ENCODE results near the gene ENG.
A peak's percentile ranks its signal among the peaks of the same experiment; 100 is the strongest.

Gene ENG

GRCh38 chr9:127854184-127854806 is at the start of gene ENG:
Gene ENG, minus strand, starts transcription at chr9:127854658. Its CDS starts 303 bp downstream, at chr9:127854355.
- H3K4me3 ChIP-seq (ENCODE audit: low read length, poor library complexity, severe bottlenecking): no peak within 1 kb of the TSS
- H3K9ac ChIP-seq (ENCODE audit: low read depth, low read length, poor library complexity, severe bottlenecking): no peak within 1 kb of the TSS
- no peak within 1 kb of the TSS for H3K4me2 ChIP-seq (ENCODE audit: low read depth, low read length, poor library complexity, severe bottlenecking)
- no peaks in the 10 kb centered on the region; the same call in 1 of the 2 replicates for H3K9me3 ChIP-seq (ENCODE audit: insufficient read depth, low read depth, low read length)
- H4K20me1 ChIP-seq (ENCODE audit: insufficient read depth, low read length, poor library complexity, severe bottlenecking): no peaks in the 10 kb centered on the region
- no peaks in the 10 kb centered on the region for H3K27me3 ChIP-seq (ENCODE audit: insufficient read depth, low read length, poor library complexity, severe bottlenecking)
- no peaks in the 10 kb centered on the region for H3K79me2 ChIP-seq (ENCODE audit: insufficient read depth, low read length)
- H3K36me3 ChIP-seq (ENCODE audit: insufficient read depth, low read length): no peaks in the 10 kb centered on the region
- H3K4me1 ChIP-seq (ENCODE audit: insufficient read depth, low read length, poor library complexity, severe bottlenecking): peaks cover 36% of the 10 kb centered on the region
- H3K9me2 ChIP-seq (replicated peaks; ENCODE audit: low read depth, low read length): no peaks in the 10 kb centered on the region
- no peak within 1 kb of the TSS for H2AFZ ChIP-seq (ENCODE audit: low read length)
- TF ChIP-seq CTCF (conservative IDR thresholded peaks at IDR 0.05; ENCODE audit: low read length) (no peak), EZH2phosphoT487 (IDR thresholded peaks at IDR 0.05; ENCODE audit: borderline replicate concordance) (no peak)
- no peaks in the 10 kb centered on the region for H3F3A ChIP-seq (ENCODE audit: low read depth)

GRCh38 chr9:127903557-127904475 is 49.4 kb upstream of the ENG start:
- peak overlapping the region; percentile 69 for H3K9ac ChIP-seq (ENCODE audit: low read depth, low read length, poor library complexity, severe bottlenecking)
- no peak for TF ChIP-seq EZH2phosphoT487 (IDR thresholded peaks at IDR 0.05; ENCODE audit: borderline replicate concordance)
- TF ChIP-seq CTCF (conservative IDR thresholded peaks at IDR 0.05; ENCODE audit: low read length): no peak
- H3K4me2 ChIP-seq (ENCODE audit: low read depth, low read length, poor library complexity, severe bottlenecking): peak overlapping the region; percentile 78
- no peaks in the 10 kb centered on the region for H3K9me2 ChIP-seq (replicated peaks; ENCODE audit: low read depth, low read length)
- H3K27me3 ChIP-seq (ENCODE audit: insufficient read depth, low read length, poor library complexity, severe bottlenecking): no peaks in the 10 kb centered on the region
- H3K36me3 ChIP-seq (ENCODE audit: insufficient read depth, low read length): no peaks in the 10 kb centered on the region
- H3K4me3 ChIP-seq (ENCODE audit: low read length, poor library complexity, severe bottlenecking): peak overlapping the region; percentile 63
- no peaks in the 10 kb centered on the region for H3K9me3 ChIP-seq (ENCODE audit: insufficient read depth, low read depth, low read length)
- H3K4me1 ChIP-seq (ENCODE audit: insufficient read depth, low read length, poor library complexity, severe bottlenecking): peaks cover 49% of the 10 kb centered on the region
- peaks cover 7% of the 10 kb centered on the region for H3F3A ChIP-seq (ENCODE audit: low read depth)
- H2AFZ ChIP-seq (ENCODE audit: low read length): peak overlapping the region; percentile 52; the same call in 1 of the 2 replicates
- peaks cover 2% of the 10 kb centered on the region for H4K20me1 ChIP-seq (ENCODE audit: insufficient read depth, low read length, poor library complexity, severe bottlenecking)
- peaks cover 4% of the 10 kb centered on the region; the same call in 1 of the 2 replicates for H3K79me2 ChIP-seq (ENCODE audit: insufficient read depth, low read length)

GRCh38 chr9:127899128-127899943 is 44.9 kb upstream of the ENG start, which contains the start of gene ST6GALNAC6:
Gene ST6GALNAC6, minus strand, starts transcription at chr9:127899603. Its CDS starts 1,622 bp downstream, at chr9:127897981.
- Histone ChIP-seq H4K20me1 (ENCODE audit: insufficient read depth, low read length, poor library complexity, severe bottlenecking) (peaks cover 14% of the 10 kb centered on the region), H3K9ac (ENCODE audit: low read depth, low read length, poor library complexity, severe bottlenecking) (peak within 1 kb of the TSS; percentile 81), H3K36me3 (ENCODE audit: insufficient read depth, low read length) (peaks cover 18% of the 10 kb centered on the region; the same call in 1 of the 2 replicates), H3K27me3 (ENCODE audit: insufficient read depth, low read length, poor library complexity, severe bottlenecking) (no peaks in the 10 kb centered on the region), H3K4me2 (ENCODE audit: low read depth, low read length, poor library complexity, severe bottlenecking) (peak within 1 kb of the TSS; percentile 86), H3K9me2 (replicated peaks; ENCODE audit: low read depth, low read length) (no peaks in the 10 kb centered on the region), H3K4me3 (ENCODE audit: low read length, poor library complexity, severe bottlenecking) (peak within 1 kb of the TSS; percentile 91), H3K79me2 (ENCODE audit: insufficient read depth, low read length) (peaks cover 10% of the 10 kb centered on the region; the same call in 1 of the 2 replicates), H3F3A (ENCODE audit: low read depth) (no peaks in the 10 kb centered on the region; the same call in 1 of the 2 replicates), H2AFZ (ENCODE audit: low read length) (peak within 1 kb of the TSS; percentile 80), H3K4me1 (ENCODE audit: insufficient read depth, low read length, poor library complexity, severe bottlenecking) (peaks cover 31% of the 10 kb centered on the region), H3K9me3 (ENCODE audit: insufficient read depth, low read depth, low read length) (no peaks in the 10 kb centered on the region)
- TF ChIP-seq EZH2phosphoT487 (IDR thresholded peaks at IDR 0.05; ENCODE audit: borderline replicate concordance): no peak
- TF ChIP-seq CTCF (conservative IDR thresholded peaks at IDR 0.05; ENCODE audit: low read length): no peak

Data from Loucy (cell line).